Neural progenitor cell (in vitro differentiated cells): ENCODE results near the gene NIN.

Experiments
- CTCF ChIP-seq: fragments of 200-600 bp; sonication (generic); IDR thresholded peaks from 2 replicates; pipeline ENCODE4 v1.5.1; 2017; ENCODE audit warnings: antibody characterized with exemption, mild to moderate bottlenecking
- EZH2 ChIP-seq: fragments of 200-600 bp; sonication (generic); IDR thresholded peaks from 2 replicates; pipeline ENCODE4 v1.6.1; 2017; ENCODE audit warnings: antibody characterized with exemption, mild to moderate bottlenecking, moderate library complexity

GRCh38 chr14:50808053-50808452, 22.9 kb downstream of the NIN start:
- TF ChIP-seq CTCF = no peak
- TF ChIP-seq EZH2 = no peak
